GM21515 (cell line): ENCODE data around the gene GYPC.
"Not testable (repeated sequence)": the region's sequence is repeated elsewhere in the genome, so short reads cannot be mapped to it uniquely, and the experiment has no call there.

Experiments
- ATAC-seq: cut with Tn5 transposase; IDR thresholded peaks from one replicate; pipeline ENCODE4 v1.9.1; 2021; ENCODE audit not compliant: unreplicated experiment

The GYPC gene

GRCh38 chr2:126668254-126668653 is 12.3 kb downstream of the GYPC start:
- ATAC-seq = no peak

- no peak for ATAC-seq
These were observed 13.8 kb downstream of the GYPC start for GRCh38 chr2:126669772-126670171.

- no peak for ATAC-seq
These were observed 15.5 kb downstream of the GYPC start for GRCh38 chr2:126671488-126671887.

- ATAC-seq = no peak
These were observed 17.1 kb downstream of the GYPC start for GRCh38 chr2:126672980-126673605.

- ATAC-seq = no peak
These were observed 18.3 kb downstream of the GYPC start for GRCh38 chr2:126674075-126674744.

- no peak for ATAC-seq
These were observed 19.7 kb downstream of the GYPC start for GRCh38 chr2:126675637-126676036.

- ATAC-seq = no peak
These were observed 20.5 kb downstream of the GYPC start for GRCh38 chr2:126676221-126677175.

GRCh38 chr2:126677176-126677538 is 21.2 kb downstream of the GYPC start:
- ATAC-seq = no peak

GRCh38 chr2:126678269-126679065 is 22.5 kb downstream of the GYPC start:
- no peak for ATAC-seq

- no peak for ATAC-seq
These were observed 23.2 kb downstream of the GYPC start for GRCh38 chr2:126679094-126679713.

- no peak for ATAC-seq
These were observed 25.5 kb downstream of the GYPC start for GRCh38 chr2:126681505-126681904.

GRCh38 chr2:126685629-126686028 is 29.7 kb downstream of the GYPC start:
- ATAC-seq = no peak

- no peak for ATAC-seq
These were observed 30.3 kb downstream of the GYPC start for GRCh38 chr2:126686286-126686685.

GRCh38 chr2:126686841-126687485 is 31.0 kb downstream of the GYPC start:
- no peak for ATAC-seq

GRCh38 chr2:126687503-126687902 is 31.5 kb downstream of the GYPC start:
- no peak for ATAC-seq

- not testable (repeated sequence) for ATAC-seq
These were observed 32.6 kb downstream of the GYPC start for GRCh38 chr2:126688594-126688993.

- ATAC-seq = not testable (repeated sequence)
These were observed 36.3 kb downstream of the GYPC start for GRCh38 chr2:126692241-126692640.

GRCh38 chr2:126692934-126693592 is 37.1 kb downstream of the GYPC start:
- ATAC-seq = not testable (repeated sequence)
